Sigmoid colon (tissue), 7 donors: ENCODE measurements around the gene GPD1. TPM values are rescaled to one million over a fixed set of nuclear protein-coding genes. Genes with fewer than 3 reads are reported as not detected.

Source experiments
- DNase-seq: peaks from one replicate; pipeline ENCODE4 v3.0.0-alpha.2; 2019
- H3K27ac ChIP-seq, 4 donors: fragments of 200-600 bp; sonication (generic); one replicate each; pipeline ENCODE4 v1.5.1; 2016 to 2019; ENCODE audit warnings: mild to moderate bottlenecking in 1 of 4
- H3K27me3 ChIP-seq, 3 donors: fragments of 200-600 bp; sonication (generic); one replicate each; pipeline ENCODE4 v1.5.1; 2019; ENCODE audit warnings: mild to moderate bottlenecking in 1 of 3
- H3K36me3 ChIP-seq, 4 donors: fragments of 200-600 bp; sonication (generic); one replicate each; pipeline ENCODE4 v1.5.1; 2016 to 2019
- H3K4me1 ChIP-seq, 4 donors: fragments of 200-600 bp; sonication (generic); one replicate each; pipeline ENCODE4 v1.5.1; 2017 to 2019
- H3K4me3 ChIP-seq, 4 donors: fragments of 200-600 bp; sonication (generic); one replicate each; pipeline ENCODE4 v1.5.1; 2017 to 2019; ENCODE audit warnings: mild to moderate bottlenecking in 2 of 4, moderate library complexity in 1 of 4
- H3K9me3 ChIP-seq, 4 donors: fragments of 200-600 bp in 3 of 4; sonication (generic) in 3 of 4; one replicate each; pipeline versions ENCODE4 v1.5.1 to v1.6.1; 2013 to 2019
- CTCF ChIP-seq, 4 experiments: fragments of 450-650 bp in 3 of 4; fragments of 200-600 bp in 1 of 4; IDR thresholded peaks; one replicate each; pipeline ENCODE4 v1.5.1; 2016 to 2019; ENCODE audit warnings: antibody characterized with exemption in 4 of 4, mild to moderate bottlenecking in 3 of 4, moderate library complexity in 2 of 4
- EP300 ChIP-seq, 4 donors: sonication (generic); formaldehyde crosslinking; IDR thresholded peaks; one replicate each; pipeline ENCODE4 v1.6.1; 2017; ENCODE audit warnings: antibody characterized with exemption in 4 of 4
- POLR2A ChIP-seq, 2 donors: fragments of 450-650 bp; IDR thresholded peaks; one replicate each; pipeline ENCODE4 v1.6.1; 2016; ENCODE audit warnings: antibody characterized with exemption in 2 of 2, mild to moderate bottlenecking in 2 of 2, moderate library complexity in 2 of 2
- POLR2AphosphoS5 ChIP-seq, 4 donors: sonication (generic); formaldehyde crosslinking; IDR thresholded peaks; one replicate each; pipeline ENCODE4 v1.6.1; 2017; ENCODE audit warnings: antibody characterized with exemption in 4 of 4
- WGBS, 2 donors: extraction: QIAGEN DNeasy Blood & Tissue Kit; methylation state at CpG; one replicate each; pipeline ENCODE4 v1.1.7; 2013; 5-methylcytosine and 5-hydroxymethylcytosine counted together
- intact Hi-C: fragments of 100-400 bp; cut with DNase I; formaldehyde crosslinking; loops from one replicate; pipeline ENCODE4 v1.15.1; 2023
- polyA plus RNA-seq, 3 donors: library from polyadenylated mRNA; stranded (reverse); fragments of 200-250 nt; gene quantifications; one replicate each; pipeline ENCODE4 v1.2.3, GENCODE V29; 2013
- total RNA-seq, 4 donors: library from RNA; depleted of rRNA; stranded (reverse); fragments of >200 nt; gene quantifications; one replicate each; pipeline ENCODE4 v1.1.0, GENCODE V29; 2016
- donor health status: healthy with polysubstance abuse.
- donor health status: Bipolar disorder and iron deficiency.
- donor health status: healthy.

Gene GPD1
- total RNA-seq (10 to 100 TPM in 1 of 4 donors, 1 to 10 TPM in 1, under 1 TPM in 2; 0.55 to 59.6 (median 1.5) TPM), polyA plus RNA-seq (10 to 100 TPM in 1 of 3 donors, 1 to 10 TPM in 2; 3.0 to 19.8 (median 3.6) TPM)

- Histone ChIP-seq H3K27me3 (no peaks in the 10 kb centered on the region), H3K9me3 (no peaks in the 10 kb centered on the region), H3K36me3 (peaks cover 6 to 17% (median 11%) of the 10 kb centered on the region in 4 donors), H3K27ac (peak within 1 kb of the TSS in 2 of 4 donors; percentile 21 to 34), H3K4me3 (no peak within 1 kb of the TSS), H3K4me1 (peaks cover 0 to 17% (median 12%) of the 10 kb centered on the region in 4 donors)
- intact Hi-C loops: no loop called here
- no peak for TF ChIP-seq POLR2AphosphoS5 (IDR thresholded peaks at IDR 0.05)
- no peak for TF ChIP-seq EP300 (IDR thresholded peaks at IDR 0.05)
- no peak for TF ChIP-seq CTCF (IDR thresholded peaks at IDR 0.05)
- no peak for TF ChIP-seq POLR2A (IDR thresholded peaks at IDR 0.05)
- 12 to 45% methylated on average over 13 of the region's 13 CpGs for WGBS, 2 donors
- DNase-seq: peak; percentile 82
These were observed at the start of gene GPD1 for GRCh38 chr12:50103767-50104321. TSS of gene GPD1 (plus strand) at chr12:50104008. CDS start at chr12:50104051, 43 bp downstream.

GRCh38 chr12:50055831-50056638, 47.8 kb upstream of the GPD1 start:
- Histone ChIP-seq H3K9me3 (no peaks in the 10 kb centered on the region), H3K27me3 (no peaks in the 10 kb centered on the region), H3K27ac (no peak overlapping the region), H3K4me1 (peaks cover 0 to 32% (median 25%) of the 10 kb centered on the region in 4 donors), H3K4me3 (peak overlapping the region in 1 of 4 donors; percentile 10), H3K36me3 (peaks cover 0 to 8% (median 0%) of the 10 kb centered on the region in 4 donors)
- 5 to 10% methylated on average over 17 of the region's 17 CpGs for WGBS, 2 donors
- DNase-seq: no peak
- TF ChIP-seq POLR2AphosphoS5 (IDR thresholded peaks at IDR 0.05) (no peak), POLR2A (IDR thresholded peaks at IDR 0.05) (no peak), CTCF (IDR thresholded peaks at IDR 0.05) (peak; percentile 86 to 99 (median 94)), EP300 (IDR thresholded peaks at IDR 0.05) (no peak)
- intact Hi-C loops: loop anchor here (1.0 to 2.0 kb wide), 2 partner anchors 17 to 82 kb away; no protein-coding TSS in a partner anchor

- DNase-seq: no peak
- no peak for TF ChIP-seq POLR2A (IDR thresholded peaks at IDR 0.05)
- no peak for TF ChIP-seq EP300 (IDR thresholded peaks at IDR 0.05)
- no peak for TF ChIP-seq POLR2AphosphoS5 (IDR thresholded peaks at IDR 0.05)
- no peak for TF ChIP-seq CTCF (IDR thresholded peaks at IDR 0.05)
- intact Hi-C loops: loop anchor here (1.0 to 2.0 kb wide), 2 partner anchors 18 to 82 kb away; no protein-coding TSS in a partner anchor
- peaks cover 0 to 30% (median 25%) of the 10 kb centered on the region in 4 donors for H3K4me1 ChIP-seq
- H3K27me3 ChIP-seq: no peaks in the 10 kb centered on the region
- 23 to 25% methylated on average over 3 of the region's 3 CpGs for WGBS, 2 donors
- peak overlapping the region in 1 of 4 donors; percentile 82 for H3K27ac ChIP-seq
- H3K4me3 ChIP-seq: peak overlapping the region in 3 of 4 donors; percentile 65 to 75 (median 70)
- H3K9me3 ChIP-seq: no peaks in the 10 kb centered on the region
- H3K36me3 ChIP-seq: peaks cover 0 to 8% (median 0%) of the 10 kb centered on the region in 4 donors
These were observed 47.2 kb upstream of the GPD1 start for GRCh38 chr12:50056639-50056976.

- Histone ChIP-seq H3K4me3 (peak within 1 kb of the TSS; percentile 61 to 75 (median 68)), H3K36me3 (peaks cover 0 to 8% (median 0%) of the 10 kb centered on the region in 4 donors), H3K4me1 (peaks cover 0 to 30% (median 25%) of the 10 kb centered on the region in 4 donors), H3K27ac (peak within 1 kb of the TSS; percentile 64 to 82 (median 77)), H3K9me3 (no peaks in the 10 kb centered on the region), H3K27me3 (no peaks in the 10 kb centered on the region)
- peak; percentile 88 for DNase-seq
- TF ChIP-seq EP300 (IDR thresholded peaks at IDR 0.05): no peak
- TF ChIP-seq CTCF (IDR thresholded peaks at IDR 0.05): peak in 1 of 4 experiments; percentile 33
- no peak for TF ChIP-seq POLR2A (IDR thresholded peaks at IDR 0.05)
- TF ChIP-seq POLR2AphosphoS5 (IDR thresholded peaks at IDR 0.05): no peak
- WGBS, 2 donors: 0 to 1% methylated on average over 88 of the region's 88 CpGs
- intact Hi-C loops: loop anchor here (1.0 to 2.0 kb wide), 3 partner anchors 18 to 90 kb away; no protein-coding TSS in a partner anchor
These were observed 46.6 kb upstream of the GPD1 start, which contains the start of gene ASIC1 for GRCh38 chr12:50057000-50057841. TSS of gene ASIC1 (plus strand) at chr12:50057596. CDS start at chr12:50058767, 1,171 bp downstream.
